HG03460 (cell line): ENCODE data around the gene UCMA.
"Not testable (repeated sequence)": the region's sequence is repeated elsewhere in the genome, so short reads cannot be mapped to it uniquely, and the experiment has no call there.

Experiments
- ATAC-seq: cut with Tn5 transposase; IDR thresholded peaks from one replicate; pipeline ENCODE4 v1.9.1; 2021; ENCODE audit not compliant: unreplicated experiment

Gene UCMA, protein sequence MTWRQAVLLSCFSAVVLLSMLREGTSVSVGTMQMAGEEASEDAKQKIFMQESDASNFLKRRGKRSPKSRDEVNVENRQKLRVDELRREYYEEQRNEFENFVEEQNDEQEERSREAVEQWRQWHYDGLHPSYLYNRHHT

DNA sequence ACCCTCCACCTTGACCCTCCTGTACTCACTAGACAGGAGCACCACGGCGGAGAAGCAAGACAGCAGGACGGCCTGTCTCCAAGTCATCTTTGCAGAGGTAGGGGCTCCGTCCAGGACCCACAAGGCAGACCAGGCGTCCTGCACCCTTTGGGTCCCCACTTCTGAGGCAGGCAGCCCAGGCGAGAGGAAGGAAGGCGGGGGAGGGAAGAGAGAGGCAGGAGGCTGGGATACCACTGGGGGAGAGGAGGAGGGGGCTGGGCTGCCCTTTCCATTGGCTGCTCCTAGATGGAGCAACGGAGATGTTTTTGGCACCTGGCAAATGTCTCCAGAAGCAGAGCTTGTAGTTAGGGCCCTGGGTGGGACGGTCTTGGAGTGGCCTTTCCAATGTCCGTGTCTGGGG is at the start of gene UCMA:
Gene UCMA, minus strand, starts transcription at position 203 of the 400 bp plus-strand sequence. Its CDS starts 116 bp downstream, at position 87.
- no peak for ATAC-seq

DNA sequence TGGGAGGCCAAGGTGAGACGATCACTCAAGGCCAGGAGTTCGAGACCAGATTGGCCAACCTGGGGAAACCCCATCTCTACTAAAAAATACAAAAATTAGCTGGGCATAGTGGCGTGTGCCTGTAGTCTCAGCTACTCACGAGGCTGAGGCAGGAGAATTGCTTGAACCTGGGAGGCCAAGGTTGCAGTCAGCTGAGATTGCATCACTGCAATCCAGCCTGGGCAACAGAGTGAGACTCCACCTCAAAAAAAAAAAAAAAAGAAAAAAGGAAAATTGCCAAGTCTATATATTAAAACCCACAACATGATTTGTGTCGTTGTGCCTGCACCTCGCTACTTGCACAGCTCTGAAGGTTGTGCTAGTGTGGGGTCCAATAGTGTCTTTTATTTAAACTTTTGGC is 48.2 kb upstream of the UCMA start:
- ATAC-seq = not testable (repeated sequence)

GRCh38 chr10:13276749-13277365 is 42.7 kb upstream of the UCMA start:
- ATAC-seq = no peak

GRCh38 chr10:13276146-13276545 is 42.0 kb upstream of the UCMA start:
- not testable (repeated sequence) for ATAC-seq

- ATAC-seq = no peak
These were observed 38.0 kb upstream of the UCMA start for GRCh38 chr10:13272164-13272571.

GRCh38 chr10:13271552-13272163 is 37.5 kb upstream of the UCMA start:
- ATAC-seq = no peak

DNA sequence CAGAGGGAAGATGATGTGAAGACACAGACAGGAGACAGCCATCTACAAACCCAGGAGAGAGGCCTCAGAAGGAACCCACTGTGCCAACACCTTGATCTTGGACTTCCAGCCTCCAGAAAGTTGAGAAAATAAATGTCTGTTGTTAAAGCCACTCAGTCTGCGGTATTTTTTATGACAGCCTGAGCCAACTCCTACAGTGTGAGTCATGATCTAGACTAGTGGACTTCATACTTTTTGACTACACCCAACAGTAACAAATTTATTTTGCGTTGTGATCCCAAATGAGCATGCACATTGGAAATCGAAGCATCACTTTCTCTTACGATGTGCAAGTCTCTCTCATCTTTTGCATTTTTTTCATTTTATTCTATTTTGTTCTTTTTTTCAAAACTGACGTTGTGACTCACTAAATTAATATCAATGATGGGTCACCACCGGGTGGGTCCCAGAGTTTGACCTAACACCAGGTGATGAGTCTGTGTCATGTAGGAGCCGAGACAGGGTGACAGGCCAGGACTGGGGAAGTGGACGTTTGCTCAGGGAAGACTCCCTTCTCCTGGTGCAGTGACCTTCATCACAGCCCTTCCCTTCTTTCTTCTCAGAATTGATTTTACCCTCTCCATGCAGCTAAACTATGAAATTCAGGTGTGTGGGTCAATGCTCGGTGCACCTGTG is 36.8 kb upstream of the UCMA start:
- no peak for ATAC-seq

DNA sequence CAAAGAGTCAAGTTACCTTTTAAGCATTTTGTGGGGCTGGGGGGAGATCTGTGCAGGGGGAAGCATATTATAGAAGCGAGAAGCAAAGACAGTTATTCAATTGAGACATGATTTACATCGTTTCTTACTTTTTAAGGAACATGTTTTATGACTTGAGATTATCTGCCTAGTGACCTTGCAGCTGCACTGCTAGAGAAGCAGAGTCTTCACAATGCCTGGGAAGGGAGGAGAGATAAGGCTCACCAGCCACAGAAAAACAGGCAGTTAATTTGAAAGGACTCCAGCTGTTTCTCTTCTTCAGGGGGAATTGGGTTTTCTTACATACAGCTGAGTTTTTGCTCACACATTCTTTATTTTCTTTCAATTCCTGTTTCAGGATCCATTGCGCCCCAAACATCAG is 34.7 kb upstream of the UCMA start:
- no peak for ATAC-seq

GRCh38 chr10:13268310-13268709 is 34.1 kb upstream of the UCMA start:
- ATAC-seq = no peak

DNA sequence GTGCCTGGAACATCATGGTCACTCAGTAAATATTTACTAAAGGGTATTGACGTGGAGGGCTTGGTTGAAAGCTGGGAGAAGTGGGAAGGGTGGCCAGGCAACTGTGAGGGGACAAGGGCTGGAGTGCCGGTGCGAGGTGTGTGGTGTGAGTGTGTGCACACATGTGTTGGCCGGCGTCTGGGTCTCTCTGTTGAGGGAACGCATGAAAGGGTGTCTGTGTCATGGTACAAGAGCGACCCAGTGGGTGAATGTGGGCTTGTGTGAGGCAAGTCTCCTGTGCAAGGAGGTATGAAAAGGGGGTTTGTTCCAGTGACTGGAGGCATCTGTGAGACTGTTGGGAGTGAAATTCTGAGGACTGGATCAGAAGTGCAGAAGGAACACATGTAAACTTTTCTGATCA is 29.4 kb upstream of the UCMA start:
- no peak for ATAC-seq

- ATAC-seq = no peak
These were observed 28.3 kb upstream of the UCMA start for GRCh38 chr10:13262433-13262832.

DNA sequence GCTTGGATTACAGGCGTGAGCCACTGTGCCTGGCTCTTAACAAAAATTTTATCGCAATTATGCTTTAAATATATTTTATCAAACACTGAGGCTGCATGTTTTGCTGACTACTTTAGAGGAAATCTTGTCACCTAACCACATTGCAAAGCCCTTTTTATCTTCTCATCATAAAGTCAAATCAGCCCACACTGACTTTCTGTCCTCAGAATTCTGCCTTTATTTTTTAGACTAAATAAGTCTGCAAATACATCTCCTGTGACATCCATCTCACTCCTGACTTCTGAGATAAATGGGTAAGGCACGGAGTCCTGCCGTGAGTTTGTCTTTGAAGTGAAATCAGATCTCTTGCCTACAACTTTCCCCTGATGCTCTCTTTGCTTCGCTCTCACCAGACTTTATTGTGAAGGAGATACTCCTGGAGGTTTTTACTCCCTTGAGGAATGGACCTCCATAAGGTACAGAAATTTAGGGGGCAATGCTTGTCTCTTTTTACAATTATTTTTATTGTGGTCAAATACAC is 23.5 kb upstream of the UCMA start:
- ATAC-seq = no peak

GRCh38 chr10:13256627-13257026 is 22.5 kb upstream of the UCMA start:
- no peak for ATAC-seq

DNA sequence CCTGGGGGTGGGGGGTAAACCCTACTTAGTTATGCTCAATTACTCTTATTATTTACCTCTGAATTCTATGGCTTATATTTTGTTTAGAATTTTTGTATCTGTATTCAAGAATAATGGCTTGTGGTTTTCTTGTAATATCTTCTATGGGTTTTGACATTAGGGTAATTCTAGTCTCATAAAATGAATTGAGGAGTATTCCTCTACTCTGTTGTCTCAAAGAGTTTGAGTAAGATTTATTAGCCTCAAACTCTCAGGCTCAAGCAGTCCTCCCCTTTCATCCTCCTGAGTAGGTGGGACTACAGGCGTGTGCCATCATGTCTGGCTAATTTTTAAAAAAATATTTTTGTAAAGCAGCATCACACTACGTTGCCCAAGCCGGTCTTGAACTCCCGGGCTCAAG is 19.6 kb upstream of the UCMA start:
- no peak for ATAC-seq

DNA sequence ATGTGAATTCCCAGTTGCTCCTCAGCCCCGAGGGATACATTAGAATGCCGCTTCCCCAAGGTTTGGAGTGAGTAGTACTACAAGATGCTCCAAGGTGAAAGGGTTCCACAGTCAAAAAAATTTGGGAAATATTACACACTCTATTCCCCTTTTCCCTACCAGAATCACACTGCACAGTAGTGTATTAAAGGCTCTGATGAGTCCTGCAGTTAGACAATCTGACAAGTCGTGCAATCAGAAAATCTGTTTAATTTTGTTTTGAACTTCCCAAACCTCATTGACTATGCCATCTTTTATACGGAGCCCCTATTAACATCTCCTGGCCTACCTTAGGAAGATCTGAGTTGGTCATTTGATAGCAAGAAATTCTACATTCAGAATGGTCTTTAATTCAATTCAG is 13.6 kb upstream of the UCMA start:
- no peak for ATAC-seq

GRCh38 chr10:13247246-13247645 is 13.1 kb upstream of the UCMA start:
- ATAC-seq = no peak

DNA sequence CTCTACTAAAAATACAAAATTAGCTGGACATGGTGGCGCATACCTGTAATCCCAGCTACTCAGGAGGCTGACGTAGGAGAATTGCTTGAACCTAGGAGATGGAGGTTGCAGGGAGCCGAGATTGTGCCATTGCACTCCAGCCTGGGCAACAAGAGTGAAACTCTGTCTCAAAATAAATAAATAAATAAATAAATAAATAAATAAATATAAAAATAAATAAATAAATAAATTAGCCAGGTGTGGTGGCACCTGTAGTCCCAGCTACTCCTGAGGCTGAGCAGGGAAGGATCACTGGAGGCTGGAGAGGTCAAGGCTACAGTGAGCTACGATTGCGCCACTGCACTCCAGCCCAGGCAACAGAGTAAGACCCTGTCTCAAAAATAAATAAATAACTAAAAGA is 8.1 kb upstream of the UCMA start:
- ATAC-seq = not testable (repeated sequence)

DNA sequence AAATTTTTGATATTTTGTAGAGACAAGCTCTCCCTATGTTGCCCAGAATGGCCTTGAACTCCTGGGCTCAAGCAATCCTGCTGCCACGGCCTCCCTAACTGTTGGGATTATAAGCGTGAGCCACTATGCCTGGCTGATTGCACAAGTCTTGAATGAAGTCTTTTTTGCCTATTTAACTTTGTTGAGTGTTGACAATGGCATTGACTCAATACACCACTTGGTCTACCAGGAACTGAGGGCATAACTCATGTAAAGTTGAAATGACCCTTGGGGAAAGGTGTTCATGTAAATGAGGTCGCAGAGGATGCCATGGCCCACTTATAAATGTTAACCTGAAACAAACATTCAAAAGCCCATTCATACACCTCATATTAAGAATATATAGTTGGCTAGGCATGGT is 7.4 kb upstream of the UCMA start:
- no peak for ATAC-seq

DNA sequence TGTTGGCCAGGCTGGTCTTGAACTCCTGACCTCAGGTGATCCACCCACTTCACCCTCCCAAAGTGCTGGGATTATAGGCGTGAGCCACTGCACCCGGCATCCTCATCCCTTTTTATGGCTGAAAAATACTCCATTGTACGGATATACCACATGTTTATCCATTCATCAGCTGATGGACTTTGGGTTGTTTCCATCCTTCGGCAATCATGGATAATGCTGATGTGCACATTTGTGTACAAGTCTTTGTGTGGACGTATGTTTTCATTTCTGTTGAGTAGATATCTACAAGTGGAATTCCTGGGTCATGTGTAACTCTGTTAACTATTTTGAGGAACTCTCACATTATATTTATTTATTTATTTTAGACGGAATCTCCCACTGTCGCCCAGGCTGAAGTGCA is 5.7 kb upstream of the UCMA start:
- ATAC-seq = no peak

- ATAC-seq = no peak
These were observed 4.3 kb upstream of the UCMA start for GRCh38 chr10:13238271-13239077.

- ATAC-seq = no peak
These were observed 2.5 kb upstream of the UCMA start for GRCh38 chr10:13236638-13237037.
